Astrocyte (in vitro differentiated cells and primary cell): ENCODE results near the gene ACTR1A. TPM values are rescaled to one million over a fixed set of nuclear protein-coding genes. Genes with fewer than 3 reads are reported as not detected.

ENCODE experiments used
- DNase-seq: peaks from one replicate; pipeline ENCODE4 v3.0.0-alpha.2; 2010; ENCODE audit warnings: low read depth
- FAIRE-seq: peaks from 2 replicates; lab custom pipeline; 2011; peaks lifted over from hg19 to GRCh38; lab: Jason Lieb, UNC
- H2AFZ ChIP-seq: 2 replicates; pipeline ENCODE4 v1.6.0; 2012; ENCODE audit warnings: low read depth, low read length, inconsistent platforms
- H3K27ac ChIP-seq: 2 replicates; pipeline ENCODE4 v1.5.1; 2011; ENCODE audit warnings: low read depth, low read length, inconsistent platforms
- H3K27me3 ChIP-seq: 2 replicates; pipeline ENCODE4 v1.6.0; 2011; ENCODE audit warnings: low read length, inconsistent platforms; ENCODE audit not compliant: insufficient read depth
- H3K36me3 ChIP-seq: 2 replicates; pipeline ENCODE4 v1.5.1; 2011; ENCODE audit warnings: low read length, inconsistent platforms; ENCODE audit not compliant: insufficient read depth
- H3K4me1 ChIP-seq: 2 replicates; pipeline ENCODE4 v1.5.1; 2011; ENCODE audit warnings: low read length, inconsistent platforms; ENCODE audit not compliant: insufficient read depth
- H3K4me2 ChIP-seq: 2 replicates; pipeline ENCODE4 v1.6.0; 2012; ENCODE audit warnings: low read length, inconsistent platforms
- H3K4me3 ChIP-seq: 2 replicates; pipeline ENCODE4 v1.5.1; 2011; ENCODE audit warnings: low read depth, mild to moderate bottlenecking, low read length, inconsistent platforms; ENCODE audit not compliant: insufficient read depth
- H3K79me2 ChIP-seq: 2 replicates; pipeline ENCODE4 v1.6.0; 2012; ENCODE audit warnings: mild to moderate bottlenecking, low read length, inconsistent platforms; ENCODE audit not compliant: insufficient read depth
- H3K9ac ChIP-seq: 2 replicates; pipeline ENCODE4 v1.6.0; 2012; ENCODE audit warnings: mild to moderate bottlenecking, low read length, inconsistent platforms
- H3K9me3 ChIP-seq: 2 replicates; pipeline ENCODE4 v1.5.1; 2012; ENCODE audit warnings: low read depth, mild to moderate bottlenecking, low read length, inconsistent platforms; ENCODE audit not compliant: insufficient read depth
- H4K20me1 ChIP-seq: 2 replicates; pipeline ENCODE4 v1.6.0; 2012; ENCODE audit warnings: low read length, inconsistent platforms; ENCODE audit not compliant: insufficient read depth
- H3K27ac Mint-ChIP-seq: one replicate; pipeline ENCODE4 v1.8.0; 2021; ENCODE audit warnings: mild to moderate bottlenecking, mixed read lengths; ENCODE audit not compliant: unreplicated experiment
- H3K27me3 Mint-ChIP-seq: one replicate; pipeline ENCODE4 v1.8.0; 2021; ENCODE audit warnings: low read depth, mixed read lengths; ENCODE audit not compliant: unreplicated experiment
- H3K36me3 Mint-ChIP-seq: one replicate; pipeline ENCODE4 v1.8.0; 2021; ENCODE audit warnings: low read depth, mixed read lengths; ENCODE audit not compliant: unreplicated experiment
- H3K4me1 Mint-ChIP-seq: one replicate; pipeline ENCODE4 v1.8.0; 2021; ENCODE audit warnings: low read depth, mixed read lengths; ENCODE audit not compliant: unreplicated experiment
- H3K4me3 Mint-ChIP-seq: one replicate; pipeline ENCODE4 v1.8.0; 2021; ENCODE audit warnings: mild to moderate bottlenecking, moderate library complexity, mixed read lengths; ENCODE audit not compliant: unreplicated experiment
- H3K9me3 Mint-ChIP-seq: one replicate; pipeline ENCODE4 v1.8.0; 2021; ENCODE audit warnings: mild to moderate bottlenecking, mixed read lengths; ENCODE audit not compliant: unreplicated experiment
- CTCF ChIP-seq: IDR thresholded peaks from 2 replicates; pipeline ENCODE4 v1.5.1; 2011; ENCODE audit warnings: low read depth, mild to moderate bottlenecking, inconsistent platforms, low read length, moderate library complexity; ENCODE audit not compliant: insufficient read depth
- EZH2 ChIP-seq: IDR thresholded peaks from 2 replicates; pipeline ENCODE4 v1.6.1; 2012; ENCODE audit warnings: mild to moderate bottlenecking, low read length, inconsistent platforms; ENCODE audit not compliant: insufficient read depth
- total RNA-seq: library from RNA; stranded (reverse); gene quantifications from 2 replicates; pipeline ENCODE4 v1.2.1, GENCODE V29; 2021

The ACTR1A gene
- total RNA-seq, 1 donor from 2014 or later: 155 TPM

DNA sequence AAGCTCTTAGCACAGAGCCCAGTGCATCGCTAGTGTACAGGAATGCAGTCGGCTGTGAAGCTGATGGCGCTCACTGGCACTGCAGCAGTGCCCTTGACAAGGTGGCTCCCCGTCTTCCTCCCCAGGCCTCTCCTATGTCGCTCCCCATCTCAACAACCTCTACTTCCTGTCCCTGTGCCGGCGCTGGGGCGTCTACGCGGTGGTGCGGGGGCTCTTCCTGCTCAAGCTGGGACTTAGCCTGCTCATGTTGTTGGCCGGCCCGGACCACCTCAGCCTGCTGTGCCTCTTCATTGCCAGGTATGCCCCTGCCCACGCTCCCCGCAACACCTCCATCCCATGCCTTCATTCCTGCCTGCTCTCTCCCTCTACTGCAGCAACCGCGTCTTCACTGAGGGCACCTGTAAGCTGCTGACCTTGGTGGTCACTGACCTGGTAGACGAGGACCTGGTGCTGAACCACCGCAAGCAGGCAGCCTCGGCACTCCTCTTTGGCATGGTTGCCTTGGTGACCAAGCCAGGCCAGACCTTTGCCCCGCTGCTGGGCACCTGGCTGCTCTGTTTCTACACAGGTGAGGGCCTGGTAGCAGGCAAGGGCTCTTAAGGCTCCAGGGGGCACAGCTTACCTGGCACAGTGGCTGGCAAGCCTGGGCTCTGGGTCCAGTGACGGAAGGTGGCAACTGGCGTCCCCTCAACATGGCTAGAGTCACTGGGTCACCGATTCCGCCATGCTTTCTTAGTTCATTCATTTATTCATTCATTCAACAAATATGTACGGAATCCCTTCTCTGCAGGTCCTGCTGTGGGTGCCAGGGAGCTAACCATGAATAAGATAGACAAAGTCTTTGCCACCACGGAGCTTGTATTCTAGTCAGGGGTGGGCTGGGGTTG, 28.8 kb downstream of the ACTR1A start:
- TF ChIP-seq CTCF: no peak
- TF ChIP-seq EZH2: no peak
- Mint-ChIP-seq H3K9me3 (no peaks in the 10 kb centered on the region), H3K27ac (no peak overlapping the region), H3K27me3 (peaks cover 3% of the 10 kb centered on the region), H3K4me1 (peaks cover 7% of the 10 kb centered on the region), H3K4me3 (no peak overlapping the region), H3K36me3 (no peaks in the 10 kb centered on the region)
- Histone ChIP-seq H3K4me1 (no peaks in the 10 kb centered on the region), H2AFZ (no peak overlapping the region), H3K9ac (no peak overlapping the region), H3K27me3 (no peaks in the 10 kb centered on the region), H4K20me1 (peaks cover 1% of the 10 kb centered on the region), H3K36me3 (peaks cover 3% of the 10 kb centered on the region), H3K79me2 (no peaks in the 10 kb centered on the region), H3K9me3 (no peaks in the 10 kb centered on the region), H3K4me2 (no peak overlapping the region), H3K27ac (no peak overlapping the region), H3K4me3 (no peak overlapping the region)
- DNase-seq (no peak), FAIRE-seq (no peak)

DNA sequence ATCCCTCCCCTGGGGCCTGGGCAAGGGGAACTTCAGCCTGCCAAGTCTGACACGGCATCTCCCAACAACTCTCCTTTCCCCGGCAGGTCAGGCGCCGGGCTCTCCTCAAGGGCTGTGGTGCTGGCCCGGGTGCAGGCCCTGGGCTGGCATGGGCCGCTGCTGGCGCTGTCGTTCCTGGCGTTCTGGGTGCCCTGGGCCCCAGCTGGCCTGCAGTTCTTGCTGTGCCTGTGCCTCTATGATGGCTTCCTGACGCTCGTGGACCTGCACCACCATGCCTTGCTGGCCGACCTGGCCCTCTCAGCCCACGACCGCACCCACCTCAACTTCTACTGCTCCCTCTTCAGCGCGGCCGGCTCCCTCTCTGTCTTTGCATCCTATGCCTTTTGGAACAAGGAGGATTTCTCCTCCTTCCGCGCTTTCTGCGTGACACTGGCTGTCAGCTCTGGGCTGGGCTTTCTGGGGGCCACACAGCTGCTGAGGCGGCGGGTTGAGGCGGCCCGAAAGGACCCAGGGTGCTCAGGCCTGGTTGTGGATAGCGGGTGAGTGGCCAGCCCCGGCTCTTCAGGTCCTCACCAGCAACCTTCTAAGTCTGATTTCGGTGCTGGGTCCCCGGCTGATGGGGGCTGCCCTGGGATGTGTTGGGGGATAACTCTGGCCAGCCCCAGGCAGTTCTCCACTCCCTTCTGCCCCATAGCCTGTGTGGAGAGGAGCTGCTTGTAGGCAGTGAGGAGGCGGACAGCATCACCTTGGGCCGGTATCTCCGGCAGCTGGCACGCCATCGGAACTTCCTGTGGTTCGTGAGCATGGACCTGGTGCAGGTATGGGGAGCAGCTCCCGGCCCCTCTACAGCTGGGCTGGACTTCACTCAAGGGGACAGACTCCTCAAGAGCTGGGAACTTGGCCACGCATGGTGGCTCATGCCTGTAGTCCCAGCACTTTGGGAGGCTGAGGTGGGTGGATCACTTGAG, 31.6 kb downstream of the ACTR1A start:
- FAIRE-seq: no peak
- H3K4me3 Mint-ChIP-seq: no peak overlapping the region

More for the DNA sequence above, 31.6 kb downstream of the ACTR1A start:
- DNase-seq: no peak
- Mint-ChIP-seq H3K27me3 (peaks cover 3% of the 10 kb centered on the region), H3K9me3 (no peaks in the 10 kb centered on the region), H3K36me3 (no peaks in the 10 kb centered on the region), H3K27ac (no peak overlapping the region), H3K4me1 (peaks cover 4% of the 10 kb centered on the region)
- Histone ChIP-seq H3K27me3 (no peaks in the 10 kb centered on the region), H4K20me1 (no peaks in the 10 kb centered on the region), H3K4me2 (no peak overlapping the region), H3K27ac (no peak overlapping the region), H2AFZ (no peak overlapping the region), H3K36me3 (no peaks in the 10 kb centered on the region), H3K4me1 (no peaks in the 10 kb centered on the region), H3K4me3 (no peak overlapping the region), H3K9ac (no peak overlapping the region), H3K79me2 (no peaks in the 10 kb centered on the region), H3K9me3 (no peaks in the 10 kb centered on the region)
- no peak for TF ChIP-seq EZH2
- TF ChIP-seq CTCF: no peak
